DND-41 (cell line): ENCODE data around the gene DDR1.
"Not testable (repeated sequence)": the region's sequence is repeated elsewhere in the genome, so short reads cannot be mapped to it uniquely, and the experiment has no call there.

ENCODE experiments used
- CTCF ChIP-seq: IDR thresholded peaks from 2 replicates; pipeline ENCODE4 v1.5.1; 2012; ENCODE audit warnings: borderline replicate concordance, low read length, moderate library complexity, mild to moderate bottlenecking; ENCODE audit not compliant: poor library complexity, severe bottlenecking; ENCODE audit errors: extremely low read depth
- EZH2 ChIP-seq: IDR thresholded peaks from 3 replicates; pipeline ENCODE4 v1.6.1; 2012; ENCODE audit warnings: borderline replicate concordance, low read depth, mild to moderate bottlenecking, moderate library complexity, low read length, inconsistent platforms; ENCODE audit not compliant: severe bottlenecking

GRCh38 chr6:30910473-30910872, 26.2 kb downstream of the DDR1 start:
- not testable (repeated sequence) for TF ChIP-seq CTCF, EZH2
